Activated T-cell treated with anti-CD3 and anti-CD28 coated beads, Interleukin-2, amount 50 U/mL, for 1 hour (primary cell): ENCODE measurements around the gene SLC35C1.

ENCODE experiments used
- DNase-seq: peaks from one replicate; pipeline ENCODE4 v3.0.0-alpha.2; 2020

SLC35C1 gene

DNA sequence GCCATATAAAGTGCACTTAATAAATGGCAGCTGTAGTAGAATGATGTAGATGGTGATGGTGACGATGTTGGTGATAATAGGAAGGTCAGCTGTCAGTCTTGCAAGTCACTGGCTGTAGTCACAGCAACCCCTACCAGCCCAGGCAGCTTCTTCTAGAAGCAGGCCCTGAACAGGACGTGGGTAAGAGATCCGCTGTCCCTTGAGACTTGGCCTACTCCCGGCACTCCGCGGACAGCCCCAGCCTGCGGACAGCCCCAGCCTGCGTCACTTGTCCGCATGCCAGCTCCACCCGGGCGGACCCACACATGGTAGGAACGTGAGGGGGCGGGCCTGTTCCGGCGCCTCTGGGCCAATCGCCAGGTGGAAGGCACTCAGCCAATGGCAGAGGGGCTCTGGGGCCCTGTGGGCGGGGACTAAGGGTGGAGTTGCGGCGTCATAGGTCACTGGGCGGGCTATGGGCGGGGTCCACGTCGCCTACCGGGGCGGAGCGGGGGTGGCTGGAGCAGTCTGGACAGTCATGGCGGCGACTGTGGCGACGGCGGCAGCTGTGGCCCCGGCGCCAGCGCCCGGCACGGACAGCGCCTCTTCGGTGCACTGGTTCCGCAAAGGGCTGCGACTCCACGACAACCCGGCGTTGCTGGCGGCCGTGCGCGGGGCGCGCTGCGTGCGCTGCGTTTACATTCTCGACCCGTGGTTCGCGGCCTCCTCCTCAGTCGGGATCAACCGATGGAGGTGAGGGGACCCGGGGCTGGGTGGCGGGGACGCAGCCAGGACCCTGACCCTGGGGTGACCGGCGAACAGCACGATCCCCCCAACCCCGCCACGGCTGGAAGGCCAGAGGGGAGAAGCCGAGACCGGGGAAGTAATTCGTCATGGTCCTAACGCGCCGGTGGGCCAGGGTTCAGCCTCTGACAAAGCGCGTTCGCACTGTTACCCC, 42.3 kb downstream of the SLC35C1 start, which contains the start of gene CRY2:
Gene CRY2 (plus strand): TSS at position 502 of the 937 bp plus-strand sequence. CDS start 16 bp downstream, at position 518.
- peak; percentile 99 for DNase-seq

DNA sequence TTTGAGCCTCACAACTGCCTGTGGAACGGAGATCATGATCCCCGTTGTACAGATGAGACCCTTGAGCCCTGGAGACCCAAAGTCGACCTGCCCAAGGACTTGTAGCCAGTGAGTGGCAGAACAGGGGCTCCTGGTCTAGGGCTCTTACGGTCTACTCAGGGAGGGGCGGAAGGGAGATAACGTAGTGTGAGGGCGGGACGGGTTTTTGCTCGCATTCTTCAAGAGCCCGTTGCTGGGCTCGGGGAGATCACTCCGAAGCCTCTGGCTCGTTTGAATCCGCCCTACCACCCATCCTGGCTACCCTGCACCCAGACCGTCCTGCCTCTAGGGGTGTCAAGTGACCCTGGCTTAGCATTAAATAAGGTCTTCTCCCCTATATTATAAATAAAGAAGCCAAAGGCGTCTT, 43.0 kb downstream of the SLC35C1 start:
- no peak for DNase-seq

DNA sequence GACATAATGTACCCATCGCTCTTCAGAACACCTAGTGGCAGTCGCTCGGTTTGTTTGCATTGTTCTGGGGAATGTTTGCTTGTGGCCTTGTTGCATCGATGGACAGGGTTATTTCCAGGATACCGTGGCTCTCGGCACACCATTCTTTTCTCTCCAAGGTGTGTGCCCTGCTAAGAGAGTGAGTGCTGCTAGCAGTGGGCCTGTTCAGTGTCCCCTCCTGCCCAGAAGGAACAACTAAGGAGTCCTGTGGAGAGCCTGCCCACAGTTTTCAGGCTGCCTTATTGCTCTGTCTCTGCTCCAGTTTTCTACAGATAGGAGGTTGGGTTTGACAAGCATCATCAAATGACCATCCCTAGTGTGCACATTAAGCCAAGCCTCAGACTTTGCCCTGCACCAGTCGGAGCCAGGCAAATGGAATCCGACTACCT, 43.7 kb downstream of the SLC35C1 start:
- DNase-seq: no peak

DNA sequence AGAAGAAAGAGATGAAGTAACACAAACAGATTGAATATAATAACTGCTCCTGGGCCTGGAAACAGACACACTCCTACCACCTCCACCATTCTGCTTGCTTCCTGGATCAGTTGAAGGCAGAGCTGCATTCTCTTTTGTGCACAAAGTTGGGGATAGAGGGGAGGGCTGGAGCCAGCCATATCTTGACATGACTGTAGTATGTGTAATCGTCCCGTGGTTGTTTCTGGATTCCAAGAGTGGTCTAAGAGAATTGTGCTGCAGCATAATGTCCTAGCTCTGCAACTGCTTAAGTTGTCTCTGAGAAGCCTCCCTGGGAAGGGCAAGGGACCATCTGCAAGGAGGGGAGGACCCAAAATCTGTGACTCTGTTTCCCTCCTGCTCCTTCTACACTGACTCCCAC, 45.5 kb downstream of the SLC35C1 start:
- no peak for DNase-seq

DNA sequence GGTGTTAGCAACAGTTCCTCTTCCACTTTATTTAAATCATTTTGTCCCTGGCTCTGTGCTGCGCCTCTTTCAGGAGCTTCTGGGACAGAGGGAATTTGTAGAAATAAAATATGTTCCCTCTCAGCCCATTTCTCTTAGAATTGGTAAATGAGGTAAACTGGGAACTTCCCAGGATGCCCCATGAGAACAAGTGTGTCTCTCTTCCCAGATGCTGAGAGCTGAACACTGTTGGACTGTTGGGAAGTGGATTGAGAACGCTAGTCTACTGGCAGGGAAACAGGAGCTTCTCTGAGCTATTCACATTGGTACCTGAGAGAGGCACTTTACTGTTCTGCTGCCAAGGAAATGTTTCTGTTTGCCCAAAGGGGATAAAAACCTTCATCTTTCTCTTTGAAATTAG, 46.3 kb downstream of the SLC35C1 start:
- no peak for DNase-seq

DNA sequence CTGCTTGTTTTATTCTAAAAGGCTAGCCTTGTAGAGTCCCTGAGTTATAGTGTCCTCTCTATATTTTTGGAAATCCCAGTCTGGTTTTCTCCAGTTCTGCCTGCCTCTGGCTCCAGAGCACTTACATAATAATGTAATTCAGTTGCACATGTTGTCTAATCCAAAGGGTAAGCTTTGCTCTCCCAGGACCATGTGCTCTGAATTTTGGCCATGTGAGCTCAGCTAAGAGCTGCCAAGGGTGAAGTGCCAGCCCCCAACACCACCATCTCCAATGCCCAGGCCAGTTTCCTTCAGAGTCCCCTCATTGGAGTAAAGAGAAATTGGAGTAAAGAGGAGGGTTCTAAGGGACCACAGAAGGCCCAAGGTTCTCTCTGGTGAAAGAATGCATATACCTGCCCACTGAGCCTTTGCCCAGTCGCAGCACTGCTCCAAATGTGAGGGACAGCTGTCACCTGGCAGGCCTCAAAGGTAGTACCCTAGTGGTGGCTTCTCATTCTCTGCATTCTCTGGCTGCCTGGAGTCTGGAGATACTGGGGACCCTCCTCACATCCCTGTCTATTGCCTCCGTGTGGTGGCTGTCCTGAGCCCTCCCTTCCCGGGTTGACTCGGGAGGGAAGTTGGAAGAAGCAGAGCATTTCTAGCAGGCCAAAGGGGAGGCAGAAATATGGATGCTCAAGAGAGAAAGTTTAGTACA, 47.2 kb downstream of the SLC35C1 start:
- DNase-seq: no peak

DNA sequence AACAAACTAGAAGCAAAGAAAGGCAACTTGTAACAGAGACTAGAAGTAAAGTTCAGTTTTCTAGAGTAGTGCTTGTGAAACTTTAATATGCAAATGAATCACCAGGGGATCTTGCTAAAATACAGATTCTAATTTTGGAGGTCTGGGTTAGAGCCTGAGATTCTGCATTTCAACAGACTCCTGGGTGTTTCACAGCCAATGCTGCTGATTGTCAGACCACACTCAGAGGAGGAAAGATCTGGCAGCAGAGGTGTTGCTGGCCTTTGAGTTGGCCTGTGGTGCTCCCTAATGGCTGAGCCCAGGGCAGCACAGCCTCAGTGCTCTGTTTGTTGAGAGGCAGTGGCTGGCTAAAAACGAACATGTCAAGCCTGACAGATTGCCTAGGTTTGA, 47.8 kb downstream of the SLC35C1 start:
- no peak for DNase-seq

DNA sequence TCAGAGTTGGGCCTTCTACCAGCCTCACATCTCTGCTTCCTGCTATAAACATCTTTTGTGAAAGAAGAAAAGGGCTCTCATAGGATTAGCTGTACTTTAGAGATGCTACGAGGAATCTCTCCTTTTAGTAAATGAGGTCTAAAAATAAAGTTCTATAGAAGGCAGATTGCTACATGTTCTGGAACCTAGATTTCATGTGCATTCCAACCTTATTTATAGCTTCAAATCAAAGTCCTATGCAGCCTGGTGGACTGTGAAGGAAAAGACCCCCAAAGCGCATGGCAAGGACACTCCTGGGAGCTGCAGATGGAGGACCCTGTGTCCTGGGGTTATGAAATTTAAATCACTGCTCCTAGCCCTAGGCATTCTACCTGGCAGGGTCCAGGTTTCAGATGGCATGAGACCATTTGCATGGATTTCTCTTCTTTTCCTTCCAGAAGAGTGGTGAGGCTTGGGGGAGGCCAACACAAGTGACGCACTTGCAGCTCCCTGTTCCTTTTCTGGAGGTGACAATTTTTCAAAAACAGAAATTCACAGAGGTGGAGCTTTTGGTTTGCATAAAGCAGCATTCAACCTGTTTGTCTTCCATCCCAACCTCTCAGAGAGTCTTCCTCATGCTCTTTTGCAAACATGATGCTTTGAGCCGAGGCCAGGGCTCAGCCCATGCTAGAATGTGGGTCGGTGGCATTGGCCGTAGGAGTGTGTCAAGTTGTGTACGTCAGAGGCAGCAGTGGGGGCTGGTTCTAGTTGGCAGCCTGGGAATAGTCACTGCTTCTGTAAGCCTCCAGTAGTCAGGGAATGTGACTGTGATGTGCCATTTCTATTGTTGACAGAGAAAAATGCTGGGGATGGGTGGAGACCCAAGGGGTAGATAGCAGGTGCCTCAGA, 48.6 kb downstream of the SLC35C1 start:
- no peak for DNase-seq

DNA sequence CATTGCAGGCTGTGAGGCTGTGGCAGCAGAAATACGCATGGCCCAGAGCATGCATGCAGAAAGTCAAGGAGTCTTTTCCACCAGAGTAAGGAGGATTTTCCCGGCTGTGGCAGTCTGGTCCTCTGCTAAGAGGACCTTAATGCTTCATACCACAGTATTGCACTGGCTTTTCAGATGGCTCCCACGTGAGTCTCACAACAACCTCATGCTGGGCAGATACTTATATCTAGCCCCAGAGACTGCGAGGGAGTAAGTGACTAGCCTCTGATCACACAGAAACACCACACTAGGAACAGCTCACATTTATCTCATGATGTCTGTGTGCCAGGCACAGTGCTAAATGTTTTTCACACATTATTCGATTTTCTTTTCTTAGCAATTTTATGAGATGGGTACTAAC, 50.4 kb downstream of the SLC35C1 start:
- DNase-seq: no peak

DNA sequence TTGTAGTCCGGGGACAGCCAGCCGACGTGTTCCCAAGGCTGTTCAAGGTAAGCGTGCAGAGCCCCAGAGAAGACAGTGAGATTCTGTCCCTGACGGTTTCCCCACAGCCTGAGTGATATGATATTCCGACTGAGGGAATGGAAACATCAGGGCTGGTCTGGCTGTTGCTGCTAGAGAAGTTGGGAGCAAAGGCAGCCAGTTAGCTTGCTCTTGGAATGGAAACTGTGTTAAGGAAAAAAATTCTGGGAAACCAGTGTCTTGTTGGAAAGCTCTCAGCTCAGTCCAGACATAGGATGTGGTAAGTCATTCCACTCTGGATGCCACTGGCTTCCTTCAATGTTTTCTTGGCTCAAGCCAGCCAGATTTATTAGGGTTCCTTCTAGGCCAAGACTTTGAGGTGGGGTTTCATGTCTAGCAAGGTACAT, 51.1 kb downstream of the SLC35C1 start:
- DNase-seq: no peak

DNA sequence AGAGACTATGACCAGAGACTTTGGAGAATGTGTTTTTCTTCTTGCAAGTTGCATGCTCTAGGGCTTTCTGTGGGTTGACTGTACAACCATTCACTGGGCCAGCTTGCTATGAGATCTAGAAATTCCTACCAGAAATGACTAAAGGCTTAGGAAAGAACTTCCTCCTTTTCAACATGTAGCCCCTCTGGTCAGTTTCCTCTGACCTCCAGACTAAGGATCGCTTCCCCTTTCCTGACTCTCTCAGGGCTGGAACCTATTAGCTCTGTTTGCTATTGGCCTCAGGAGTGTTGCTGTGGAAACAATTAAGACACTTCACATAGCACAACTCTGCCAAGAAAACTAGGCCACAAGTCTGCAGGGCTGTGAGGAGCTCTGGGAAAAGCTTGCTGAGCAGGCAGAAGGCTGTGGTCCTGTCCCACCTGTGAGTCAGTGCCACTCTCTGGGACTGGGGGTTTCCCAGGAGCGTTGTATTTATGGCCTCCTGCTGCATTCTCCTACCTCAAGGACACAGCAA, 53.1 kb downstream of the SLC35C1 start:
- DNase-seq: no peak

DNA sequence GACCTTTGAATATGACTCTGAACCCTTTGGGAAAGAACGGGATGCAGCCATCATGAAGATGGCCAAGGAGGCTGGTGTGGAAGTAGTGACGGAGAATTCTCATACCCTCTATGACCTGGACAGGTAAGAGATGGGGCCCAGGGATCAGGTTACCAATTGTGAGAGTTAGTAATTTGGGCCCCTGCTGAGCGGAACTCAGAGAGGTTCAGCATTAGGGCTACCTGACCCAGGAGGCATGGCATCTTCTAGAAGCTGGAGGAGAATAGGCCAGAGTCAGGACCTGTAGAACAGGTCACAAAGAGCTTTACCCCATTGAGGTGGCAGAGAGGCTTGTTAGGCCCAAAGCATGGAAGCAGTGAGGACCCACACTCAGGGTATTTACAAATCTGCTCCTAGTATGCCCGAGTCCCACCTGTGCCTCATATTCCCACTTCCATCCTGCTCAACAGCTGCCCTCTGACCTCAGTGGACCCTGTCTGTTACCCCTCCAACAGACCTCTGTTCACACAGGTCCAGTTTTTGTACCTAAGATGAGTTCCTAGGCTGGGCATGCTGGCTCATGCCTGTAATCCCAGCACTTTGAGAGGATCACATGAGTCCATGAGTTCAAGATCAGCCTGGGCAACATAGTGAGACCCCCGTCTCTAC, 53.9 kb downstream of the SLC35C1 start:
- DNase-seq: no peak

DNA sequence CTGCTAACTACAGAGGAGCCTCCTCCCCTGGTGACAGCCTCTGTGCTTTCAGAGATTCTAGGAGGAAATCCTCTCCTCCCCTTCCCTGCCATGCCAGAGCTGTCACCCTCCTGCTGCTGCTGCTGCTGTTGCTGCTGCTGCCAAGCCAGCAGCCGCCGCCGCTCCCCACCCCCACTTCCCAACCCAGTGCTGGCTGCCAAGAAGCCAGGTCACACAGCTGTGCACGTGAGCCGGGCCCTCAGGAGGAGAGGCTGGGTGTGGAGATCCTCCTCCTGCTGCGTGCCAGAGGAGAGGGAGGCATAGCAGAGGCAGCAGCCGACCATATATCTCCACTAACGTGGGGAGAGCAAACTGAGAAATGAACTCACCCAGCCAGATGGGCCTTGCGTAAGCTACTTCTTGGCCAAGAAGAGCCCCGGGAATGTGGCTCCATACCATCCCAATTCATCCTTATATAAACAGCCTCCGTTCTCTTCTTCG, 54.8 kb downstream of the SLC35C1 start:
- no peak for DNase-seq

DNA sequence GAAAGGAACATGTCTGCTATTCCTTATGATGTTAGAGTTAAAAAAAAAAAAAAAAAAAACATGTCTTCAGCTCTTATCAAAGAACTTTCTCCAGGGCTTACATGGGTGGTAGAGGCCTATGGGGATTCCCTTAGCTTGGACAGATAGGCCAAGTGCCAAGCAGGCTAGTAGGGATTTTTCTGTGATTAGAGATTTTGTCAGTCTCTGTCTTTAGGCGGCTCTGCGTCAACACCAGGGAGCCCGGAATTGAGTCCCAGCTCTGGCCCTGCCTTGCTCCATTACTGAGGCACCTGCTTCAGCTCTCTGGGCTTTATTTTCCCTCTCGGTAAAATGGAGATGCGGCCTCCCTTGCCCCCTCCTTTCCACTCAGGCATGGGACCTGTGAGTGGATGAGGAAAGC, 55.4 kb downstream of the SLC35C1 start:
- no peak for DNase-seq

DNA sequence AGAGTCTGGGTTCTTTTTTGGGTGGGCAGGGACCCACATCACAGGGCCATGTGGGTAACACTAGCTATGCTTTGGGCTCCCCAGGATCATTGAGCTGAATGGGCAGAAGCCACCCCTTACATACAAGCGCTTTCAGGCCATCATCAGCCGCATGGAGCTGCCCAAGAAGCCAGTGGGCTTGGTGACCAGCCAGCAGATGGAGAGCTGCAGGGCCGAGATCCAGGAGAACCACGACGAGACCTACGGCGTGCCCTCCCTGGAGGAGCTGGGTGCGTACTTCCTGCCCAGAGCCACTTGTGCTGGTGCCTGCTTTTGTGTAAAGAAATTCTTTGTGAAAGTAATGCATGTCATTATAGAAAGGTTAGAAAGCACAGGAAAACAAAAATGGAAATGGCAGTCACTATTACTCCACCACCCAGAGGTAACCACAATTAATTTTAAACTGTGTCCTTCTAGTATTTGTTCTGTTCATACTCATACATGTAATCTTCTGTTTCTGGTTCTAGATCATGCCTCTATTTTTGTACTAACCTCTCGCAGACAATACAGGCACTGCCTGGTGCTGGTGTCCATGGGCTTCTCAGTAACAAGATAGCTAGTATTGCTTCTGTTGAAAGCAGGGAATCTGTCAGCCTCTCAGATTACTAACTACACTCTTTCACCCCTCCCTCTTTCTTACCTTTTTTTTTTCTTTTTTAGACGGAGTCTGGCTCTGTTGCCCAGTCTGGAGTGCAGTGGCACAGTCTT, 56.0 kb downstream of the SLC35C1 start:
- no peak for DNase-seq
